Neuronal stem cell (in vitro differentiated cells): ENCODE results near the gene SLC27A5.

Experiments
- DNase-seq: peaks from one replicate; pipeline ENCODE4 v3.0.0-alpha.2; 2013; ENCODE audit warnings: low spot score
- H2AFZ ChIP-seq: one replicate; pipeline ENCODE4 v1.6.1; 2013; ENCODE audit warnings: mild to moderate bottlenecking, low read length, inconsistent platforms
- H2AK5ac ChIP-seq: 2 replicates; pipeline ENCODE4 v1.6.1; 2013; ENCODE audit warnings: low read depth, mild to moderate bottlenecking, inconsistent platforms, low read length, moderate library complexity, mixed read lengths
- H2BK120ac ChIP-seq: 2 replicates; pipeline ENCODE4 v1.6.1; 2013; ENCODE audit warnings: low read depth, mild to moderate bottlenecking, inconsistent platforms, low read length, moderate library complexity, mixed read lengths
- H2BK12ac ChIP-seq: one replicate; pipeline ENCODE4 v1.6.1; 2013; ENCODE audit warnings: low read length, inconsistent platforms
- H2BK15ac ChIP-seq: 2 replicates; pipeline ENCODE4 v1.6.1; 2013; ENCODE audit warnings: mild to moderate bottlenecking, low read length, inconsistent platforms, mixed read lengths
- H2BK5ac ChIP-seq: one replicate; pipeline ENCODE4 v1.6.1; 2013; ENCODE audit warnings: inconsistent platforms, mild to moderate bottlenecking, low read length, moderate library complexity
- H3K14ac ChIP-seq: one replicate; pipeline ENCODE4 v1.6.1; 2013; ENCODE audit warnings: low read length, inconsistent platforms
- H3K18ac ChIP-seq: 2 replicates; pipeline ENCODE4 v1.6.1; 2013; ENCODE audit warnings: low read length, inconsistent platforms
- H3K23ac ChIP-seq: 2 replicates; pipeline ENCODE4 v1.6.1; 2013; ENCODE audit warnings: low read depth, mild to moderate bottlenecking, mixed read lengths, low read length, inconsistent platforms; ENCODE audit not compliant: poor library complexity
- H3K27ac ChIP-seq: replicated peaks from 3 replicates; pipeline ENCODE4 v1.5.1; 2013; ENCODE audit warnings: low read length, inconsistent platforms
- H3K27me3 ChIP-seq, 3 experiments: 2 replicates each; pipeline ENCODE4 v1.6.1; 2013; ENCODE audit warnings: low read length in 3 of 3, mild to moderate bottlenecking in 2 of 3, inconsistent platforms in 1 of 3, low read depth in 1 of 3, mixed read lengths in 1 of 3, moderate library complexity in 1 of 3; ENCODE audit not compliant: control insufficient read depth in 3 of 3, insufficient read depth in 3 of 3
- H3K36me3 ChIP-seq, 2 donors: replicated peaks in 1 of 2; 2 replicates each; pipeline ENCODE4 v1.6.1; 2013; ENCODE audit warnings: low read length in 2 of 2; ENCODE audit not compliant: control insufficient read depth in 2 of 2, insufficient read depth in 2 of 2
- H3K4ac ChIP-seq: 2 replicates; pipeline ENCODE4 v1.6.1; 2013; ENCODE audit warnings: inconsistent platforms, mild to moderate bottlenecking, low read length, moderate library complexity
- H3K4me1 ChIP-seq, 2 donors: 1 replicate in 1 of 2; 2 replicates in 1 of 2; pipeline ENCODE4 v1.6.1; 2013; ENCODE audit warnings: low read length in 2 of 2, low read depth in 1 of 2; ENCODE audit not compliant: control insufficient read depth in 2 of 2, insufficient read depth in 1 of 2
- H3K4me2 ChIP-seq: one replicate; pipeline ENCODE4 v1.6.1; 2013; ENCODE audit warnings: mild to moderate bottlenecking, low read length, inconsistent platforms; ENCODE audit not compliant: insufficient read depth, poor library complexity, severe bottlenecking
- H3K4me3 ChIP-seq, 2 donors: 2 replicates each; pipeline ENCODE4 v1.5.1; 2013; ENCODE audit warnings: low read length in 2 of 2, mild to moderate bottlenecking in 2 of 2, inconsistent platforms in 1 of 2, moderate library complexity in 1 of 2
- H3K79me1 ChIP-seq: one replicate; pipeline ENCODE4 v1.6.1; 2013; ENCODE audit warnings: low read depth, mild to moderate bottlenecking, inconsistent platforms, low read length, moderate library complexity
- H3K9ac ChIP-seq: one replicate; pipeline ENCODE4 v1.6.1; 2013; ENCODE audit warnings: mild to moderate bottlenecking, low read depth, low read length, inconsistent platforms; ENCODE audit not compliant: poor library complexity
- H3K9me3 ChIP-seq, 2 donors: replicated peaks in 1 of 2; 2 replicates each; pipeline versions ENCODE3 to v1.6.1; 2013; ENCODE audit warnings: low read length in 2 of 2, mild to moderate bottlenecking in 2 of 2, inconsistent platforms in 1 of 2, low read depth in 1 of 2, mixed read lengths in 1 of 2, moderate library complexity in 1 of 2; ENCODE audit not compliant: control insufficient read depth in 2 of 2, insufficient read depth in 1 of 2
- H4K8ac ChIP-seq: one replicate; pipeline ENCODE4 v1.6.1; 2013; ENCODE audit warnings: low read depth, mild to moderate bottlenecking, inconsistent platforms, low read length, moderate library complexity
- H4K91ac ChIP-seq: one replicate; pipeline ENCODE4 v1.6.1; 2013; ENCODE audit warnings: low read length, low read depth, mild to moderate bottlenecking, inconsistent platforms; ENCODE audit not compliant: poor library complexity
- WGBS, 2 donors: extraction: QIAGEN DNeasy Blood & Tissue Kit; methylation state at CpG; one replicate each; pipeline ENCODE4 v1.1.7; 2013; ENCODE audit warnings: missing lambda C conversion rate in 2 of 2, mixed read lengths in 1 of 2; ENCODE audit not compliant: insufficient read length in 2 of 2, insufficient replicate concordance in 1 of 2; ENCODE audit errors: extremely low coverage in 2 of 2; 5-methylcytosine and 5-hydroxymethylcytosine counted together

SLC27A5 gene

DNA sequence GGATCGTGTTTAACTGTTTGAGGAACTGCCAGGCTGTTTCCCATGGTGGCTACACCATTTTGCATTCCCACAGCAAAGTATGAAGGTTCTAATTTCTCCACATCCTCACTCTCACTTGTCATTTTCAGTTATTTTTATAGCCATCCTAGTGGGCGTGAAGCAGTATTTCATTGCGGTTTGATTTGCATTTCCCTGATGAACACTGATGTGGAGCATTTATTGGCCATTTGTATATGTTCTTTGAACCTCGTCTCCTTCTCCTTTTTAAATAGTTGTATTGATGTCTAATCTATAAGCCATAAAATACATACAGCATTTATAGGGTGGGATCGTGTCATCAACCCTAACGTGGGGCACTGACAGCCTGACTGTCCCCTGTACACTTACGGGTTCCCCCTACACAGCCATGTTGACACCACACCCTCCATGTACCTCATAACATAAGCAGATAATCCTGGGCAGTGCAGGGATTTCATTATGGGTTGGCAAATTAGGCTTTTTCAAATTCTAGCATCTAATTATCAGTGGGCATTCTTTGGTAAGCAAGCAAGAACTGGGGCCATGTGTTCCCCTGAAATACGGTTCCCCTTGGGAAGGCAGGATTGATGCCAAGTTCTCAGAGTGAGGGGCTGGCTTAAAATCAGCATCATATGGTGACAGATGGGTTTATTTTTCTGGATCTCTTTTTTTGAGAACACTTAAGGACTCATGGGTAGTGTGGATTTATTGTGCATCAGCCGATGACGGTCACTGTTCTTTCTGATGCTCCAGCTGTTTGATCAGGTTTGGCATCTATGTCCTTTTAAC, 19.4 kb upstream of the SLC27A5 start:
- Histone ChIP-seq H2BK120ac (no peak overlapping the region), H3K36me3 (no peaks in the 10 kb centered on the region), H3K27me3 (peaks cover 0 to 10% (median 2%) of the 10 kb centered on the region in 3 experiments), H4K91ac (no peak overlapping the region), H2BK12ac (no peak overlapping the region), H3K14ac (no peak overlapping the region), H3K4me1 (no peaks in the 10 kb centered on the region), H3K9ac (no peak overlapping the region), H3K18ac (no peak overlapping the region), H3K4me2 (no peak overlapping the region), H2AFZ (no peak overlapping the region), H2BK15ac (no peak overlapping the region), H3K23ac (no peak overlapping the region), H4K8ac (no peak overlapping the region), H3K9me3 (no peaks in the 10 kb centered on the region), H3K4me3 (no peak overlapping the region), H2BK5ac (no peak overlapping the region), H3K4ac (no peak overlapping the region), H3K27ac (no peak overlapping the region), H2AK5ac (no peak overlapping the region), H3K79me1 (no peaks in the 10 kb centered on the region)
- WGBS, 2 donors, result no CpG with 5 or more reads among the region's 10 CpGs
- no peak for DNase-seq

DNA sequence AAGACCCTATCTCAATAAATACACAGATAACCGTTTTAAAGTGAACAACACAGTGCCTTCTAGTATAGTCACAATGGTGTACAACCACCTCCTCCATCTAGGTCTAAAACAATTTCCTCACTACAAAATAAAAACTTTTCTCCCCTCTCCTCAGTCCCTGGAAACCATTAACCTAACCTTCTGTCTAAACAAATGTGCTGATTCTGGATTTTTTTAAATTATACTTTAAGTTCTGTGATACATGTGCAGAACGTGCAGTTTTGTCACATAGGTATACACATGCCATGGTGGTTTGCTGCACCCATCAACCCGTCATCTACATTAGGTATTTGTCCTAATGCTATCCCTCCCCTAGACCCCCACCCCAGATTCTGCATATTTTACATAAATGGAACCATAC, 17.6 kb upstream of the SLC27A5 start:
- Histone ChIP-seq H3K4me3 (no peak overlapping the region), H3K36me3 (no peaks in the 10 kb centered on the region), H3K14ac (no peak overlapping the region), H3K27me3 (peaks cover 0 to 16% (median 2%) of the 10 kb centered on the region in 3 experiments), H2BK5ac (no peak overlapping the region), H3K4me2 (no peak overlapping the region), H2BK120ac (no peak overlapping the region), H2AK5ac (no peak overlapping the region), H2AFZ (no peak overlapping the region), H3K27ac (no peak overlapping the region), H3K79me1 (no peaks in the 10 kb centered on the region), H3K4ac (no peak overlapping the region), H4K8ac (no peak overlapping the region), H4K91ac (no peak overlapping the region), H3K4me1 (no peaks in the 10 kb centered on the region), H3K18ac (no peak overlapping the region), H2BK12ac (no peak overlapping the region), H3K9me3 (no peaks in the 10 kb centered on the region), H3K23ac (no peak overlapping the region), H3K9ac (no peak overlapping the region), H2BK15ac (no peak overlapping the region)
- no peak for DNase-seq
- WGBS, 2 donors, result no CpG with 5 or more reads among the region's 3 CpGs

DNA sequence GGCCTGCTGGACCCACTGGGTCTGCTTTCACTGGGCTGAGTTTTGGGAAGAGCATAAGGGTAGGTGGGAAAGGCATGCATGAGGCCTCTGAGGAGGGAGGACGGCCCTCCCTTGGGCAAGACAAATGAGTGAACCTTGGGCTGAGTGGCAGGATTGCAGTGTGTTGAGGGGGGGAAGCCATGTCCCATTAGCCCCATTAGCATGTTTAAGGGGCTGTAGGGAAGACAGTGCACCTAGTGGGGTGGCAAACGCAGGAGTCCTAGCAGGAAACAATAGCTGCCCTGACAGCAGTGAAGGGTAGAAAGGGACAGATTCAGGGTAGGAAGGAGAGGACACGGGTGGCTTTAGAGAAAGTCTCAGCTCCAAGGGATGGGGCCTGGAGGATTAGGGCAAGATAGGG, 10.9 kb upstream of the SLC27A5 start:
- no peak overlapping the region for H2AFZ ChIP-seq
- H2AK5ac ChIP-seq, result no peak overlapping the region
- H3K23ac ChIP-seq, result peak overlapping the region; percentile 4
- no peak overlapping the region for H2BK5ac ChIP-seq
- H3K27ac ChIP-seq, result no peak overlapping the region
- no peak overlapping the region for H4K8ac ChIP-seq
- peaks cover 4% of the 10 kb centered on the region for H3K79me1 ChIP-seq
- peaks cover 0 to 6% (median 0%) of the 10 kb centered on the region in 3 experiments for H3K27me3 ChIP-seq
- no peak overlapping the region for H4K91ac ChIP-seq
- H2BK15ac ChIP-seq, result no peak overlapping the region
- no peak overlapping the region for H3K18ac ChIP-seq
- WGBS, 2 donors, result no CpG with 5 or more reads among the region's 3 CpGs
- no peak overlapping the region for H2BK12ac ChIP-seq
- H2BK120ac ChIP-seq, result no peak overlapping the region
- H3K4ac ChIP-seq, result no peak overlapping the region
- H3K9ac ChIP-seq, result no peak overlapping the region
- no peak overlapping the region for H3K14ac ChIP-seq
- no peak overlapping the region for H3K4me2 ChIP-seq
- no peaks in the 10 kb centered on the region for H3K9me3 ChIP-seq
- H3K36me3 ChIP-seq, result peaks cover 0 to under 1% of the 10 kb centered on the region in 2 donors
- H3K4me1 ChIP-seq, result peaks cover 8 to 9% of the 10 kb centered on the region in 2 donors
- no peak overlapping the region for H3K4me3 ChIP-seq
- no peak for DNase-seq

DNA sequence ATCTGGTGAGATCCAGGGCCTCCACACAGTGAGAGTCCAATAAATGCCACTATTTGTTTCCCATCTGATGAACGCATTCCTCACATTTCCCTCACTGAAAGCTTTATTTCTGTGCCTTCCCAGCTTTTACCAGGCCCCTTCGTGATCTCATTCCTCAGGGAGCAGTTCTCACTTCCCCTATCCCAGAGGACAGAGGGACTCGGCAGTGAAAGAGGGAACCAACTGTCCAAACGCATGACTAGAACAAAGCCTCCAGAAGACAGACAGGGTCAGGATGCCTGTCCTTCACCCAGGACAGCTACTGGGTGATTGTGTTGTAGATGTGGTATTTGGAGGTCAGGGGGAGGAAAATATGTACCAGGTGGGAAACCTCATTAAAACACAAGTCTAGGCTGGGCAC, 9.9 kb upstream of the SLC27A5 start:
- Histone ChIP-seq H2BK120ac (no peak overlapping the region), H3K9ac (no peak overlapping the region), H3K27ac (no peak overlapping the region), H3K4me3 (no peak overlapping the region), H3K36me3 (peaks cover 8 to 11% of the 10 kb centered on the region in 2 donors), H2AK5ac (no peak overlapping the region), H3K4me2 (no peak overlapping the region), H3K18ac (no peak overlapping the region), H3K4me1 (peaks cover 8 to 9% of the 10 kb centered on the region in 2 donors), H2AFZ (no peak overlapping the region), H3K27me3 (peaks cover 0 to 6% (median 0%) of the 10 kb centered on the region in 3 experiments), H2BK12ac (no peak overlapping the region), H3K79me1 (peaks cover 12% of the 10 kb centered on the region), H3K9me3 (no peaks in the 10 kb centered on the region), H4K8ac (no peak overlapping the region), H2BK5ac (no peak overlapping the region), H3K23ac (no peak overlapping the region), H4K91ac (no peak overlapping the region), H3K14ac (no peak overlapping the region), H3K4ac (no peak overlapping the region), H2BK15ac (no peak overlapping the region)
- DNase-seq, result no peak
- WGBS, 2 donors, result no CpG with 5 or more reads among the region's 4 CpGs
